ENCODE results near the gene RBP4. TPM values are rescaled to one million over a fixed set of nuclear protein-coding genes. Genes with fewer than 3 reads are reported as not detected.

Gene RBP4
- total RNA-seq, 2 donors from 2014 or later: 22.1 to 136 TPM

- H3K36me3 ChIP-seq (replicated peaks in 1 of 2; ENCODE audit: insufficient read depth in 1 of 2, low read depth in 2 of 2): no peaks in the 10 kb centered on the region
- no peak for DNase-seq
- 7 to 11% methylated on average over 7 of the region's 7 CpGs for WGBS, 2 donors
- H3K4me1 ChIP-seq: peaks cover 25% of the 10 kb centered on the region
- TF ChIP-seq CTCF (IDR thresholded peaks at IDR 0.05): no peak
- TF ChIP-seq POLR2A (IDR thresholded peaks at IDR 0.05): no peak
- peaks cover 0 to 6% of the 10 kb centered on the region in 2 donors for H3K27me3 ChIP-seq
- H3K27ac ChIP-seq: no peak overlapping the region
- intact Hi-C loops (cut with DNase I): no loop called here
- no peak overlapping the region for H3K4me3 ChIP-seq
- ATAC-seq: no peak
- no peaks in the 10 kb centered on the region for H3K9me3 ChIP-seq
Measured at GRCh38 chr10:93601774-93602162, 733 bp upstream of the RBP4 start.

GRCh38 chr10:93600446-93601145 is 439 bp downstream of the RBP4 start:
- 11 to 67% methylated on average over 5 to 46 of the region's 60 CpGs for WGBS, 2 donors
- H3K4me1 ChIP-seq: peaks cover 25% of the 10 kb centered on the region
- DNase-seq: peak in 3 of 4 donors; percentile 18 to 39 (median 29)
- intact Hi-C loops (cut with DNase I): no loop called here
- H3K9me3 ChIP-seq: no peaks in the 10 kb centered on the region
- no peak overlapping the region for H3K4me3 ChIP-seq
- peak; percentile 50 for ATAC-seq
- no peak for TF ChIP-seq CTCF (IDR thresholded peaks at IDR 0.05)
- TF ChIP-seq POLR2A (IDR thresholded peaks at IDR 0.05): no peak
- peaks cover 0 to 6% of the 10 kb centered on the region in 2 donors for H3K27me3 ChIP-seq
- no peak overlapping the region for H3K27ac ChIP-seq
- H3K36me3 ChIP-seq (replicated peaks in 1 of 2; ENCODE audit: insufficient read depth in 1 of 2, low read depth in 2 of 2): no peaks in the 10 kb centered on the region

- 72 to 80% methylated on average over 4 of the region's 4 CpGs for WGBS, 2 donors
- no peak overlapping the region for H3K4me3 ChIP-seq
Measured at GRCh38 chr10:93599778-93600177, 1.3 kb downstream of the RBP4 start.

GRCh38 chr10:93599335-93599734 is 1.7 kb downstream of the RBP4 start:
- Histone ChIP-seq H3K36me3 (replicated peaks in 1 of 2; ENCODE audit: insufficient read depth in 1 of 2, low read depth in 2 of 2) (no peaks in the 10 kb centered on the region), H3K4me3 (no peak overlapping the region), H3K9me3 (no peaks in the 10 kb centered on the region), H3K27ac (no peak overlapping the region), H3K27me3 (peaks cover 0 to 4% of the 10 kb centered on the region in 2 donors), H3K4me1 (peaks cover 18% of the 10 kb centered on the region)
- no peak for DNase-seq
- TF ChIP-seq CTCF (IDR thresholded peaks at IDR 0.05) (no peak), POLR2A (IDR thresholded peaks at IDR 0.05) (no peak)
- ATAC-seq: no peak
- intact Hi-C loops (cut with DNase I): no loop called here
- whole genome bisulfite sequencing, 2 donors: 26 to 63% methylated on average over 1 of the region's 1 CpG

More at GRCh38 chr10:93599778-93600177, 1.3 kb downstream of the RBP4 start:
- Histone ChIP-seq H3K27ac (no peak overlapping the region), H3K27me3 (peaks cover 0 to 6% of the 10 kb centered on the region in 2 donors), H3K9me3 (no peaks in the 10 kb centered on the region), H3K36me3 (replicated peaks in 1 of 2; ENCODE audit: insufficient read depth in 1 of 2, low read depth in 2 of 2) (no peaks in the 10 kb centered on the region), H3K4me1 (peaks cover 22% of the 10 kb centered on the region)
- intact Hi-C loops (cut with DNase I): no loop called here
- ATAC-seq (no peak), DNase-seq (no peak)
- TF ChIP-seq POLR2A (IDR thresholded peaks at IDR 0.05) (no peak), CTCF (IDR thresholded peaks at IDR 0.05) (no peak)

- H3K27ac ChIP-seq: no peak overlapping the region
- H3K9me3 ChIP-seq: no peaks in the 10 kb centered on the region
- H3K27me3 ChIP-seq: no peaks in the 10 kb centered on the region
- no peaks in the 10 kb centered on the region for H3K36me3 ChIP-seq (replicated peaks in 1 of 2; ENCODE audit: insufficient read depth in 1 of 2, low read depth in 2 of 2)
- no peak overlapping the region for H3K4me3 ChIP-seq
- DNase-seq: no peak
- peaks cover 11% of the 10 kb centered on the region for H3K4me1 ChIP-seq
- no peak for ATAC-seq
- no peak for TF ChIP-seq CTCF (IDR thresholded peaks at IDR 0.05)
- no peak for TF ChIP-seq POLR2A (IDR thresholded peaks at IDR 0.05)
- intact Hi-C loops (cut with DNase I): no loop called here
- 70 to 81% methylated on average over 5 of the region's 5 CpGs for WGBS, 2 donors
Measured at GRCh38 chr10:93598157-93598556, 2.9 kb downstream of the RBP4 start.
